Testis (tissue), 2 donors: ENCODE measurements around the gene APOC3.

ENCODE experiments used
- CTCF ChIP-seq, 3 experiments: fragments of 450-650 bp in 2 of 3; fragments of 200-600 bp in 1 of 3; sonication (generic) in 1 of 3; IDR thresholded peaks; one replicate each; pipeline ENCODE4 v1.5.1; 2016 to 2019; ENCODE audit warnings: antibody characterized with exemption in 3 of 3, mild to moderate bottlenecking in 2 of 3, moderate library complexity in 1 of 3
- POLR2A ChIP-seq: fragments of 450-650 bp; IDR thresholded peaks from one replicate; pipeline ENCODE4 v1.6.1; 2017; ENCODE audit warnings: antibody characterized with exemption, mild to moderate bottlenecking, moderate library complexity

GRCh38 chr11:116813781-116814471 lies 15.8 kb upstream of the APOC3 start:
- TF ChIP-seq CTCF (IDR thresholded peaks at IDR 0.05) = no peak
- TF ChIP-seq POLR2A = no peak
